CD14-positive monocyte (primary cell): ENCODE results near the gene DHFR. TPM values are rescaled to one million over a fixed set of nuclear protein-coding genes. Genes with fewer than 3 reads are reported as not detected.

Experiments
- DNase-seq, 3 donors: peaks; one replicate each; pipeline ENCODE4 v3.0.0-alpha.2; 2011 to 2022
- H2AFZ ChIP-seq: 2 replicates; pipeline ENCODE4 v1.6.0; 2012; ENCODE audit warnings: mild to moderate bottlenecking, low read depth, low read length, inconsistent platforms; ENCODE audit not compliant: insufficient read depth, poor library complexity, severe bottlenecking
- H3K27ac ChIP-seq, 2 donors: 1 replicate in 1 of 2; 2 replicates in 1 of 2; pipeline ENCODE4 v1.5.1; 2012 to 2013; ENCODE audit warnings: low read length in 2 of 2, control low read depth in 1 of 2, inconsistent platforms in 1 of 2, low read depth in 1 of 2, mild to moderate bottlenecking in 1 of 2
- H3K27me3 ChIP-seq, 2 donors: one replicate each; pipeline versions ENCODE4 v1.6.0 to v1.6.1; 2011 to 2013; ENCODE audit warnings: low read length in 2 of 2; ENCODE audit not compliant: control insufficient read depth in 2 of 2, insufficient read depth in 2 of 2
- H3K36me3 ChIP-seq, 2 donors: replicated peaks in 1 of 2; 1 replicate in 1 of 2; 2 replicates in 1 of 2; pipeline versions ENCODE4 v1.5.1 to v1.6.1; 2012 to 2013; ENCODE audit warnings: low read length in 2 of 2, control low read depth in 1 of 2, inconsistent platforms in 1 of 2, mild to moderate bottlenecking in 1 of 2; ENCODE audit not compliant: insufficient read depth in 2 of 2, control insufficient read depth in 1 of 2
- H3K4me1 ChIP-seq, 2 donors: 1 replicate in 1 of 2; 2 replicates in 1 of 2; pipeline versions ENCODE4 v1.5.1 to v1.6.1; 2012 to 2013; ENCODE audit warnings: low read length in 2 of 2, control low read depth in 1 of 2, inconsistent platforms in 1 of 2, mild to moderate bottlenecking in 1 of 2, moderate library complexity in 1 of 2; ENCODE audit not compliant: insufficient read depth in 2 of 2, control insufficient read depth in 1 of 2
- H3K4me2 ChIP-seq: replicated peaks from 2 replicates; pipeline ENCODE3; 2012; ENCODE audit warnings: low read length, moderate library complexity, mild to moderate bottlenecking; ENCODE audit not compliant: poor library complexity, severe bottlenecking; ENCODE audit errors: extremely low read depth
- H3K4me3 ChIP-seq, 3 experiments: fragments of 200-600 bp in 1 of 3; sonication (generic) in 1 of 3; replicated peaks in 1 of 3; 1 replicate in 2 of 3; 2 replicates in 1 of 3; pipeline ENCODE4 v1.5.1; 2011 to 2013; ENCODE audit warnings: low read length in 3 of 3, mild to moderate bottlenecking in 3 of 3, control low read depth in 2 of 3, low read depth in 2 of 3, inconsistent platforms in 1 of 3, moderate library complexity in 1 of 3
- H3K79me2 ChIP-seq: 2 replicates; pipeline ENCODE4 v1.6.0; 2012; ENCODE audit warnings: mild to moderate bottlenecking, control low read depth, inconsistent platforms, low read length, moderate library complexity; ENCODE audit not compliant: insufficient read depth
- H3K9ac ChIP-seq: 2 replicates; pipeline ENCODE4 v1.6.0; 2017; ENCODE audit warnings: low read length, mild to moderate bottlenecking; ENCODE audit not compliant: insufficient read depth, poor library complexity, severe bottlenecking
- H3K9me3 ChIP-seq, 2 donors: replicated peaks in 1 of 2; 1 replicate in 1 of 2; 2 replicates in 1 of 2; pipeline versions ENCODE4 v1.5.1 to v1.6.1; 2012 to 2013; ENCODE audit warnings: low read length in 2 of 2, control low read depth in 1 of 2; ENCODE audit not compliant: control insufficient read depth in 1 of 2, insufficient read depth in 1 of 2
- H4K20me1 ChIP-seq: 2 replicates; pipeline ENCODE4 v1.6.0; 2012; ENCODE audit warnings: mild to moderate bottlenecking, low read length, control low read depth, moderate library complexity; ENCODE audit not compliant: insufficient read depth
- H3K27ac Mint-ChIP-seq, 7 donors: one replicate each; pipeline ENCODE4 v1.8.0; 2020; ENCODE audit warnings: mild to moderate bottlenecking in 7 of 7, mixed read lengths in 7 of 7, moderate library complexity in 6 of 7, inconsistent platforms in 2 of 7
- H3K27me3 Mint-ChIP-seq, 3 donors: one replicate each; pipeline ENCODE4 v1.8.0; 2021 to 2022; ENCODE audit warnings: low read depth in 3 of 3, mild to moderate bottlenecking in 3 of 3, mixed read lengths in 3 of 3, moderate library complexity in 3 of 3, inconsistent platforms in 1 of 3
- H3K36me3 Mint-ChIP-seq, 2 donors: one replicate each; pipeline ENCODE4 v1.8.0; 2020; ENCODE audit warnings: mixed read lengths in 2 of 2, inconsistent platforms in 1 of 2, mild to moderate bottlenecking in 1 of 2
- H3K4me1 Mint-ChIP-seq: one replicate; pipeline ENCODE4 v1.8.0; 2020; ENCODE audit warnings: mild to moderate bottlenecking, mixed read lengths
- H3K4me3 Mint-ChIP-seq, 2 donors: one replicate each; pipeline ENCODE4 v1.8.0; 2020; ENCODE audit warnings: mild to moderate bottlenecking in 2 of 2, mixed read lengths in 2 of 2, moderate library complexity in 1 of 2
- H3K9me3 Mint-ChIP-seq, 7 donors: one replicate each; pipeline ENCODE4 v1.8.0; 2020 to 2022; ENCODE audit warnings: mixed read lengths in 7 of 7, mild to moderate bottlenecking in 6 of 7, moderate library complexity in 6 of 7, inconsistent platforms in 2 of 7
- WGBS: methylation state at CpG from one replicate; pipeline ENCODE4 v1.1.5; 2013; ENCODE audit warnings: missing lambda C conversion rate; ENCODE audit not compliant: insufficient coverage; 5-methylcytosine and 5-hydroxymethylcytosine counted together
- intact Hi-C, 2 donors: fragments of 100-400 bp; cut with micrococcal nuclease; formaldehyde crosslinking; loops; one replicate each; pipeline versions ENCODE4 v1.15.0 to v1.15.1; 2023
- polyA plus RNA-seq, 3 donors: library from polyadenylated mRNA; depleted of rRNA in 1 of 3; unstranded in 2 of 3; stranded (reverse) in 1 of 3; fragments of 300-500 nt in 2 of 3; fragments of >200 nt in 1 of 3; fragmentation: Illumina TruSeq in 2 of 3; gene quantifications; 1 replicate in 2 of 3; 2 replicates in 1 of 3; pipeline ENCODE4 v1.2.3, GENCODE V29; 2012 to 2021
- TF ChIP-seq, protein P1 (sequence below): fragments of 200-600 bp; IDR thresholded peaks from one replicate; pipeline ENCODE4 v1.8.0; 2022; ENCODE audit warnings: antibody characterized with exemption, mild to moderate bottlenecking

The DHFR gene
- polyA plus RNA-seq, 3 donors: 0.75 to 2.9 (median 1.1) TPM

GRCh38 chr5:80631278-80632259 lies 23.2 kb downstream of the DHFR start:
- Histone ChIP-seq H3K36me3 (peaks cover 3 to 31% of the 10 kb centered on the region in 2 donors), H3K9me3 (peaks cover 0 to 3% of the 10 kb centered on the region in 2 donors)
- H3K27ac Mint-ChIP-seq: peak overlapping the region in 2 of 7 donors; percentile 26 to 50

GRCh38 chr5:80629281-80629680 lies 25.5 kb downstream of the DHFR start:
- Histone ChIP-seq H3K4me3 (peak overlapping the region in 1 of 3 experiments; percentile 52), H3K4me2 (peak overlapping the region; percentile 59), H3K27me3 (no peaks in the 10 kb centered on the region), H3K4me1 (peaks cover 14 to 21% of the 10 kb centered on the region in 2 donors), H3K36me3 (peaks cover 3 to 18% of the 10 kb centered on the region in 2 donors), H3K9ac (no peak overlapping the region), H2AFZ (no peak overlapping the region), H3K79me2 (no peaks in the 10 kb centered on the region), H4K20me1 (no peaks in the 10 kb centered on the region), H3K9me3 (peaks cover 0 to 3% of the 10 kb centered on the region in 2 donors), H3K27ac (peak overlapping the region; percentile 60 to 76)
- Mint-ChIP-seq H3K27me3 (no peaks in the 10 kb centered on the region), H3K9me3 (peaks cover 0 to 11% (median 3%) of the 10 kb centered on the region in 7 donors), H3K4me1 (peaks cover 14% of the 10 kb centered on the region), H3K36me3 (peaks cover 21 to 36% of the 10 kb centered on the region in 2 donors), H3K27ac (peak overlapping the region in 6 of 7 donors; percentile 64 to 90 (median 78)), H3K4me3 (no peak overlapping the region)
- intact Hi-C loops: no loop called here
- DNase-seq: peak in 1 of 3 donors; percentile 29
- TF ChIP-seq, protein P1, sequence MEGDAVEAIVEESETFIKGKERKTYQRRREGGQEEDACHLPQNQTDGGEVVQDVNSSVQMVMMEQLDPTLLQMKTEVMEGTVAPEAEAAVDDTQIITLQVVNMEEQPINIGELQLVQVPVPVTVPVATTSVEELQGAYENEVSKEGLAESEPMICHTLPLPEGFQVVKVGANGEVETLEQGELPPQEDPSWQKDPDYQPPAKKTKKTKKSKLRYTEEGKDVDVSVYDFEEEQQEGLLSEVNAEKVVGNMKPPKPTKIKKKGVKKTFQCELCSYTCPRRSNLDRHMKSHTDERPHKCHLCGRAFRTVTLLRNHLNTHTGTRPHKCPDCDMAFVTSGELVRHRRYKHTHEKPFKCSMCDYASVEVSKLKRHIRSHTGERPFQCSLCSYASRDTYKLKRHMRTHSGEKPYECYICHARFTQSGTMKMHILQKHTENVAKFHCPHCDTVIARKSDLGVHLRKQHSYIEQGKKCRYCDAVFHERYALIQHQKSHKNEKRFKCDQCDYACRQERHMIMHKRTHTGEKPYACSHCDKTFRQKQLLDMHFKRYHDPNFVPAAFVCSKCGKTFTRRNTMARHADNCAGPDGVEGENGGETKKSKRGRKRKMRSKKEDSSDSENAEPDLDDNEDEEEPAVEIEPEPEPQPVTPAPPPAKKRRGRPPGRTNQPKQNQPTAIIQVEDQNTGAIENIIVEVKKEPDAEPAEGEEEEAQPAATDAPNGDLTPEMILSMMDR: no peak

More at GRCh38 chr5:80631278-80632259, 23.2 kb downstream of the DHFR start:
- no peak overlapping the region for H2AFZ ChIP-seq
- Mint-ChIP-seq H3K36me3 (peaks cover 26 to 53% of the 10 kb centered on the region in 2 donors), H3K4me1 (peaks cover 14% of the 10 kb centered on the region), H3K4me3 (no peak overlapping the region), H3K27me3 (no peaks in the 10 kb centered on the region), H3K9me3 (peaks cover 0 to 11% (median 3%) of the 10 kb centered on the region in 7 donors)
- intact Hi-C loops: no loop called here
- H3K4me2 ChIP-seq: no peak overlapping the region
- no peak overlapping the region for H3K4me3 ChIP-seq
- TF ChIP-seq, protein P1: no peak
- 96% methylated on average over 5 of the region's 11 CpGs for WGBS
- no peak for DNase-seq
- H3K4me1 ChIP-seq: peaks cover 10 to 15% of the 10 kb centered on the region in 2 donors
- no peaks in the 10 kb centered on the region for H4K20me1 ChIP-seq
- H3K27me3 ChIP-seq: no peaks in the 10 kb centered on the region
- H3K9ac ChIP-seq: no peak overlapping the region
- H3K27ac ChIP-seq: peak overlapping the region in 1 of 2 donors; percentile 17
- H3K79me2 ChIP-seq: no peaks in the 10 kb centered on the region
